ENCODE results near the gene DCTN3.
A peak's percentile ranks its signal among the peaks of the same experiment; 100 is the strongest.

DCTN3 gene

GRCh38 chr9:34570376-34570775 is 49.9 kb downstream of the DCTN3 start:
- peaks cover 23% of the 10 kb centered on the region for H3K4me1 ChIP-seq (ENCODE audit: control insufficient read depth, insufficient read depth, low read length, poor library complexity, severe bottlenecking)
- H3K36me3 ChIP-seq (ENCODE audit: control insufficient read depth, insufficient read depth, low read length), result peaks cover 3% of the 10 kb centered on the region
- H3K27ac ChIP-seq (ENCODE audit: low read depth, low read length, severe bottlenecking), result peak overlapping the region; percentile 23
- H3K4me3 ChIP-seq (ENCODE audit: extremely low read depth, insufficient read depth, low read length, poor library complexity, severe bottlenecking), result no peak overlapping the region
- 85 to 90% methylated on average over 10 of the region's 11 CpGs for WGBS, 2 experiments (ENCODE audit: insufficient coverage in 2 of 2)
- H3K9me3 ChIP-seq (ENCODE audit: control insufficient read depth, low read length), result no peaks in the 10 kb centered on the region

GRCh38 chr9:34568774-34569173 is 51.5 kb downstream of the DCTN3 start:
- no peak overlapping the region for H3K27ac ChIP-seq (ENCODE audit: low read depth, low read length, severe bottlenecking)
- H3K36me3 ChIP-seq (ENCODE audit: control insufficient read depth, insufficient read depth, low read length), result peaks cover 11% of the 10 kb centered on the region
- H3K4me1 ChIP-seq (ENCODE audit: control insufficient read depth, insufficient read depth, low read length, poor library complexity, severe bottlenecking), result peaks cover 15% of the 10 kb centered on the region
- WGBS, 2 experiments (ENCODE audit: insufficient coverage in 2 of 2), result 71 to 77% methylated on average over 9 to 12 of the region's 12 CpGs
- H3K9me3 ChIP-seq (ENCODE audit: control insufficient read depth, low read length), result no peaks in the 10 kb centered on the region
- no peak overlapping the region for H3K4me3 ChIP-seq (ENCODE audit: extremely low read depth, insufficient read depth, low read length, poor library complexity, severe bottlenecking)

GRCh38 chr9:34568133-34568532 is 52.2 kb downstream of the DCTN3 start:
- WGBS, 2 experiments (ENCODE audit: insufficient coverage in 2 of 2), result 88 to 91% methylated on average over 4 to 6 of the region's 7 CpGs
- no peak overlapping the region for H3K27ac ChIP-seq (ENCODE audit: low read depth, low read length, severe bottlenecking)
- H3K4me1 ChIP-seq (ENCODE audit: control insufficient read depth, insufficient read depth, low read length, poor library complexity, severe bottlenecking), result peaks cover 9% of the 10 kb centered on the region
- no peak overlapping the region for H3K4me3 ChIP-seq (ENCODE audit: extremely low read depth, insufficient read depth, low read length, poor library complexity, severe bottlenecking)
- no peaks in the 10 kb centered on the region for H3K9me3 ChIP-seq (ENCODE audit: control insufficient read depth, low read length)
- H3K36me3 ChIP-seq (ENCODE audit: control insufficient read depth, insufficient read depth, low read length), result peaks cover 9% of the 10 kb centered on the region

GRCh38 chr9:34566972-34567371 is 53.3 kb downstream of the DCTN3 start:
- H3K4me1 ChIP-seq (ENCODE audit: control insufficient read depth, insufficient read depth, low read length, poor library complexity, severe bottlenecking), result peaks cover 6% of the 10 kb centered on the region
- 93 to 97% methylated on average over 4 to 5 of the region's 6 CpGs for WGBS, 2 experiments (ENCODE audit: insufficient coverage in 2 of 2)
- H3K4me3 ChIP-seq (ENCODE audit: extremely low read depth, insufficient read depth, low read length, poor library complexity, severe bottlenecking), result no peak overlapping the region
- H3K36me3 ChIP-seq (ENCODE audit: control insufficient read depth, insufficient read depth, low read length), result peaks cover 14% of the 10 kb centered on the region
- no peak overlapping the region for H3K27ac ChIP-seq (ENCODE audit: low read depth, low read length, severe bottlenecking)
- no peaks in the 10 kb centered on the region for H3K9me3 ChIP-seq (ENCODE audit: control insufficient read depth, low read length)

- no peak overlapping the region for H3K27ac ChIP-seq (ENCODE audit: low read depth, low read length, severe bottlenecking)
- peaks cover 6% of the 10 kb centered on the region for H3K4me1 ChIP-seq (ENCODE audit: control insufficient read depth, insufficient read depth, low read length, poor library complexity, severe bottlenecking)
- 90 to 100% methylated on average over 1 to 7 of the region's 8 CpGs for WGBS, 2 experiments (ENCODE audit: insufficient coverage in 2 of 2)
- H3K9me3 ChIP-seq (ENCODE audit: control insufficient read depth, low read length), result no peaks in the 10 kb centered on the region
- no peak overlapping the region for H3K4me3 ChIP-seq (ENCODE audit: extremely low read depth, insufficient read depth, low read length, poor library complexity, severe bottlenecking)
- H3K36me3 ChIP-seq (ENCODE audit: control insufficient read depth, insufficient read depth, low read length), result peaks cover 14% of the 10 kb centered on the region
Observed at GRCh38 chr9:34566322-34566721, 54.0 kb downstream of the DCTN3 start.

- H3K36me3 ChIP-seq (ENCODE audit: control insufficient read depth, insufficient read depth, low read length), result peaks cover 14% of the 10 kb centered on the region
- H3K4me1 ChIP-seq (ENCODE audit: control insufficient read depth, insufficient read depth, low read length, poor library complexity, severe bottlenecking), result peaks cover 9% of the 10 kb centered on the region
- H3K27ac ChIP-seq (ENCODE audit: low read depth, low read length, severe bottlenecking), result no peak overlapping the region
- WGBS, 2 experiments (ENCODE audit: insufficient coverage in 2 of 2), result 68 to 71% methylated on average over 3 to 4 of the region's 8 CpGs
- no peak overlapping the region for H3K4me3 ChIP-seq (ENCODE audit: extremely low read depth, insufficient read depth, low read length, poor library complexity, severe bottlenecking)
- no peaks in the 10 kb centered on the region for H3K9me3 ChIP-seq (ENCODE audit: control insufficient read depth, low read length)
Observed at GRCh38 chr9:34565856-34566255, 54.4 kb downstream of the DCTN3 start.

- 96% methylated on average over 13 to 16 of the region's 16 CpGs for WGBS, 2 experiments (ENCODE audit: insufficient coverage in 2 of 2)
- H3K36me3 ChIP-seq (ENCODE audit: control insufficient read depth, insufficient read depth, low read length), result peaks cover 14% of the 10 kb centered on the region
- H3K4me1 ChIP-seq (ENCODE audit: control insufficient read depth, insufficient read depth, low read length, poor library complexity, severe bottlenecking), result peaks cover 20% of the 10 kb centered on the region
- no peak overlapping the region for H3K27ac ChIP-seq (ENCODE audit: low read depth, low read length, severe bottlenecking)
- no peaks in the 10 kb centered on the region for H3K9me3 ChIP-seq (ENCODE audit: control insufficient read depth, low read length)
- no peak overlapping the region for H3K4me3 ChIP-seq (ENCODE audit: extremely low read depth, insufficient read depth, low read length, poor library complexity, severe bottlenecking)
Observed at GRCh38 chr9:34564617-34565016, 55.7 kb downstream of the DCTN3 start.
